Osteoblast (primary cell): ENCODE measurements around the gene HK2. TPM values are rescaled to one million over a fixed set of nuclear protein-coding genes. Genes with fewer than 3 reads are reported as not detected.
A peak's percentile ranks its signal among the peaks of the same experiment; 100 is the strongest.
"Not testable (repeated sequence)": the region's sequence is repeated elsewhere in the genome, so short reads cannot be mapped to it uniquely, and the experiment has no call there.

Experiments
- DNase-seq: peaks from one replicate; pipeline ENCODE4 v3.0.0; 2011; ENCODE audit warnings: low spot score, mixed read lengths; ENCODE audit not compliant: insufficient read length; ENCODE audit errors: missing footprints
- H2AFZ ChIP-seq: 2 replicates; pipeline ENCODE4 v1.6.0; 2011; ENCODE audit warnings: mild to moderate bottlenecking, low read length
- H3K27ac ChIP-seq: 2 replicates; pipeline ENCODE4 v1.5.1; 2011; ENCODE audit warnings: mild to moderate bottlenecking, low read depth, low read length, moderate library complexity
- H3K27me3 ChIP-seq: 2 replicates; pipeline ENCODE4 v1.6.0; 2012; ENCODE audit warnings: mild to moderate bottlenecking, control low read depth, inconsistent platforms, low read length, moderate library complexity; ENCODE audit not compliant: insufficient read depth
- H3K36me3 ChIP-seq: 2 replicates; pipeline ENCODE4 v1.5.1; 2011; ENCODE audit warnings: mild to moderate bottlenecking, low read length, control low read depth, moderate library complexity; ENCODE audit not compliant: insufficient read depth
- H3K4me1 ChIP-seq: 2 replicates; pipeline ENCODE4 v1.5.1; 2011; ENCODE audit warnings: mild to moderate bottlenecking, low read length, control low read depth, moderate library complexity; ENCODE audit not compliant: insufficient read depth
- H3K4me2 ChIP-seq: 2 replicates; pipeline ENCODE4 v1.6.0; 2011; ENCODE audit warnings: mild to moderate bottlenecking, low read length; ENCODE audit not compliant: insufficient read depth
- H3K4me3 ChIP-seq: fragments of 200-600 bp; sonication (generic); 3 replicates; pipeline ENCODE4 v1.5.1; 2012; ENCODE audit warnings: mild to moderate bottlenecking, low read length, inconsistent platforms; ENCODE audit not compliant: insufficient read depth
- H3K79me2 ChIP-seq: 2 replicates; pipeline ENCODE4 v1.6.0; 2012; ENCODE audit warnings: mild to moderate bottlenecking, low read length, control low read depth, inconsistent platforms; ENCODE audit not compliant: insufficient read depth
- H3K9me3 ChIP-seq: 2 replicates; pipeline ENCODE4 v1.5.1; 2011; ENCODE audit warnings: low read depth, low read length, control low read depth
- H4K20me1 ChIP-seq: 2 replicates; pipeline ENCODE4 v1.6.0; 2012; ENCODE audit warnings: mild to moderate bottlenecking, low read length, control low read depth; ENCODE audit not compliant: insufficient read depth
- total RNA-seq: library from RNA; depleted of rRNA; stranded (reverse); fragments of >200 nt; gene quantifications from 2 replicates; pipeline ENCODE4 v1.2.3, GENCODE V29; 2012
- TF ChIP-seq, protein P1 (sequence below): IDR thresholded peaks from 2 replicates; pipeline ENCODE4 v1.5.1; 2011; ENCODE audit warnings: mild to moderate bottlenecking, low read depth, low read length, moderate library complexity; ENCODE audit errors: extremely low read depth

Gene HK2
- total RNA-seq, 1 donor: 76.4 TPM

DNA sequence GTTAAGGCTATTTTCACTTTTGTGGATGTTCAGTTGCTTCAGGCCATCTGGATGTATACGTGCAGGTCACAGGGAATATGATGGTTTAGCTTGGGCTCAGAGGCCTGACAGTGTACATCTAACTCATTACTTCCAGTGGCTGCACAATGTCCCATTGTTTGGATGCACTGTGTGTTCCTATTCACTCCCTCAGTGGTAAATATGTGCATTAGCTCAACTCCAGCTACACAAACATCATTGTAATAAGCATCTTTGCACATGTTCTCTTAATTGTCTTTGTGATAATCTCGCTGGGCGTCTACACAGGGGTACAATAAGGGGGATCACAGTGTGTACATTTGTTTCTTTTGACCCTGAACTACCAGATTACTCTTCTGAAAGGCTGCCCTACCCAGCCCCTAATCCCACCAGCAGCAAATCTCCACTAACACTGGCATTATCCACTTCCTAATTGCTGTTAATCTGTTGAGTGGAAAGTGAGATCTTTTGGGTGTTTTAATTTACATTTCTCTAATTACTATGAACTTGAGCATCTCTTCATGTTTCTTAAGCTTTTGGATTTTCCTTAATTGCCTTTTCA is 68.4 kb downstream of the HK2 start:
- H3K4me2 ChIP-seq: no peak overlapping the region
- no peak overlapping the region for H3K4me3 ChIP-seq
- no peaks in the 10 kb centered on the region for H3K36me3 ChIP-seq
- no peaks in the 10 kb centered on the region for H3K9me3 ChIP-seq
- H3K79me2 ChIP-seq: no peaks in the 10 kb centered on the region
- H2AFZ ChIP-seq: no peak overlapping the region
- no peaks in the 10 kb centered on the region for H4K20me1 ChIP-seq
- H3K27ac ChIP-seq: no peak overlapping the region
- no peaks in the 10 kb centered on the region for H3K4me1 ChIP-seq
- DNase-seq: no peak
- TF ChIP-seq, protein P1, sequence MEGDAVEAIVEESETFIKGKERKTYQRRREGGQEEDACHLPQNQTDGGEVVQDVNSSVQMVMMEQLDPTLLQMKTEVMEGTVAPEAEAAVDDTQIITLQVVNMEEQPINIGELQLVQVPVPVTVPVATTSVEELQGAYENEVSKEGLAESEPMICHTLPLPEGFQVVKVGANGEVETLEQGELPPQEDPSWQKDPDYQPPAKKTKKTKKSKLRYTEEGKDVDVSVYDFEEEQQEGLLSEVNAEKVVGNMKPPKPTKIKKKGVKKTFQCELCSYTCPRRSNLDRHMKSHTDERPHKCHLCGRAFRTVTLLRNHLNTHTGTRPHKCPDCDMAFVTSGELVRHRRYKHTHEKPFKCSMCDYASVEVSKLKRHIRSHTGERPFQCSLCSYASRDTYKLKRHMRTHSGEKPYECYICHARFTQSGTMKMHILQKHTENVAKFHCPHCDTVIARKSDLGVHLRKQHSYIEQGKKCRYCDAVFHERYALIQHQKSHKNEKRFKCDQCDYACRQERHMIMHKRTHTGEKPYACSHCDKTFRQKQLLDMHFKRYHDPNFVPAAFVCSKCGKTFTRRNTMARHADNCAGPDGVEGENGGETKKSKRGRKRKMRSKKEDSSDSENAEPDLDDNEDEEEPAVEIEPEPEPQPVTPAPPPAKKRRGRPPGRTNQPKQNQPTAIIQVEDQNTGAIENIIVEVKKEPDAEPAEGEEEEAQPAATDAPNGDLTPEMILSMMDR: no peak
- no peaks in the 10 kb centered on the region for H3K27me3 ChIP-seq

DNA sequence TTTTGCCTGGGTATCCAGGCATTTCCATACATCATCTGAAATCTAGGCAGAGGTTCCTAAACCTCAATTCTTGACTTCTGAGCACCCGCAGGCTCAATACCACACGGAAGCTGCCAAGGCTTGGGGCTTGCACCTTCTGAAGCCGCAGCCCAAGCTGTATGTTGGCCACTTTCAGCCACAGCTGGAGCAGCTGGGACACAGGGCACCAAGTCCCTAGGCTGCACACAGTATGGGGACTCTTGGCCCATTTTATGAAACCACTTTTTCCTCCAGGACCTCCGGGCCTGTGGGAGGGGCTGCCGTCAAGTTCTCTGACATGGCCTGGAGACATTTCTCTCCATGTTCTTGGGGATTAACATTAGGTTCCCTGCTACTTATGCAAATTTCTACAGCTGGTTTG is 72.5 kb downstream of the HK2 start:
- TF ChIP-seq, protein P1: no peak
- Histone ChIP-seq H3K27me3 (peaks cover 3% of the 10 kb centered on the region), H3K9me3 (no peaks in the 10 kb centered on the region), H2AFZ (no peak overlapping the region), H3K4me2 (no peak overlapping the region), H3K27ac (no peak overlapping the region), H4K20me1 (no peaks in the 10 kb centered on the region), H3K4me1 (no peaks in the 10 kb centered on the region), H3K4me3 (no peak overlapping the region), H3K79me2 (no peaks in the 10 kb centered on the region), H3K36me3 (no peaks in the 10 kb centered on the region)
- DNase-seq: no peak

DNA sequence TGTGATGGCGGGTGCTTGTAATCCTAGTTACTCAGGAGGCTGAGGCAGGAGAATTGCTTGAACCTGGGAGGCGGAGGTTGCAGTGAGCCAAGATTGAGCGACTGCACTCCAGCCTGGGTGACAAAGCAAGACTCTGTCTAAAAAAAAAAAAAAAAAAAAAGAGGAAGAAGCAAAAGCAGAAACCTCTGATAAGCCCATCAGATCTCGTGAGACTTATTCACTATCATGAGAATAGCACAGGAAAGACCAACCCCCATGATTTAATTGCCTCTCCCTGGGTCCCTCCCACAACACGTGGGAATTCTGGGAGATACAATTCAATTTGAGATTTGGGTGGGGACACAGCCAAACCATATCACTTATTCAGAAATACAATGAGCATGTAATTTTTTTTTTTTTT is 73.6 kb downstream of the HK2 start:
- not testable (repeated sequence) for H3K4me1 ChIP-seq, H3K4me2 ChIP-seq, DNase-seq, H3K27me3 ChIP-seq, H3K79me2 ChIP-seq, H3K27ac ChIP-seq, H2AFZ ChIP-seq, H3K4me3 ChIP-seq, H3K36me3 ChIP-seq, H3K9me3 ChIP-seq, H4K20me1 ChIP-seq

DNA sequence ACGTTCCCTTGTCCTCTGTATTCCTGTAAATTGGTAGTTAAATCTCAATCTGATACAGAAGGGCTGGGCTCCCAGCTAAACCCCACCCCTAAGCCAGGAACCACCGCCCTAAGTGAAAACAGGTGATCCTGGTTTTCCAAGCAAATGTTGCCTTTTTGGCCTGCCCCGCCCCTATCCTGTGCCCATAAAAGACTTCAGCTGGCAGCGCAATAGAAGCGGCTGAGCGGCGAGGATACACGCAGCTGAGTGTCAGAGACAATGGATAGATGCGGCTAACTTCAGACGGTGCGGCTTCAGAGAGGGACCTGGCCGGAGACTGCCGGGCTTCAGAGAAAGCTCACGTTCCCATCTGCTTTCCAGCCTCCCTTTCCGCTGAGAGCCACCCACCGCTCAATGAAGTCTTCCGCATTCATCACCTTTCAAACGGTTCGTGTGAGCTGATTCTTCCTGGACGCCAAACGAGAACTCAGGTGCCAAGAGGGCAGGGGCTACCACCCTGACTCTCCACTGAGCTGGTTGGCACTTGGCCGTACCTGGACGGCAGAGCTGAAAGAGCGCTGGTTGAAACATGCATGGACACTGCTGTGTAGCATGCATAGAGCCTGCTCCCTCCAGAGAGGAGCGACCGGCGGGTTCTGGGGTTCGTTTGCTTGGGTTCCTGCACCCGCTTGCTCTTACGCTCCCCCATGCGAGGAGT is 75.0 kb downstream of the HK2 start:
- Histone ChIP-seq H3K27ac (no peak overlapping the region), H3K36me3 (no peaks in the 10 kb centered on the region), H3K4me1 (no peaks in the 10 kb centered on the region), H3K9me3 (no peaks in the 10 kb centered on the region), H3K27me3 (peaks cover 3% of the 10 kb centered on the region), H3K79me2 (no peaks in the 10 kb centered on the region), H2AFZ (peak overlapping the region; percentile 72), H4K20me1 (no peaks in the 10 kb centered on the region), H3K4me3 (peak overlapping the region; percentile 6), H3K4me2 (peak overlapping the region; percentile 49)
- TF ChIP-seq, protein P1: no peak
- no peak for DNase-seq
